ENCODE results near the gene WWP2.
"Not testable (repeated sequence)": the region's sequence is repeated elsewhere in the genome, so short reads cannot be mapped to it uniquely, and the experiment has no call there.

Gene WWP2

DNA sequence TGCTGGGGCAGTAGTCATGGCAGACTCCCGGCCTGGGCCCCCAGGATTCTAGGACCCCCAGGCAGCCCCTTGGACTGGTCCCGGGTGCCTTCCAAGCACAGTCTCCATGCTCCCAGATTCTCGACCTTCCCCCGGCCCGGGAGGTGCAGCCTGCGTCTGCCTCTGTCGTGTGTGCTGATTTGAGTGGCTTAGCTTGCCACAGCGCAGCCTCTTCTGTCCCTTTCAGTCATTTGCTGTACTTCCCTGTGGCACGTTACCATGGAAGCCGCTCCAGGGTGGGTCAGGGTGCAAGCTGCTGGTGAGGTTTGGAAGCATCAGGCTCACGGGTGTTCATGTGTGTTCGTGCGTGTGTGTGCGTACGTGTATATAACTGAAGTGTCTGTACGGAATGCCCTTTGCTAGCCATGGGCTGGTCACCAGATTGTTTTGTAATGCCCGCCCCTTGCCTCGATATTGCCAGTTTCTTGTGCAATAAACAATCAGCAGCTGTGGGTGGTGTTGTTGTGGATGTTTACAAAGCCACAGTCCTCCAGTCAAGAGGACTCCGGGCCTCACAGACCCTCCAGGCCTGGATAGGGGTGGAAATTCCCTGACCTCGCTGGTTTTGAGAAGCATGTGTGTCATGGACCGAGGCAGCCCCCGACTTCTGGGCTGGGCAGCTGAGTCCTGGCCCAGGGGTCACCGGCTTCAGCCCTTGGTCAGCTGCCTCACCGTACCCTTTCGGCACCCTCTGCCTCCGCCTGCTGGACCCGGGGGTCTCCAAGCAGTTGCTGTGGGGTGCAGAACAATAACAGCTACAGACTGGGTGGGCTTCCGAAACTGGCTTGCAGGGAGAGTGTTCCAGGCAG lies 179.3 kb downstream of the WWP2 start:
- no peak for DNase-seq (ENCODE audit: low read depth in 2 of 3, low spot score in 1 of 3)

DNA sequence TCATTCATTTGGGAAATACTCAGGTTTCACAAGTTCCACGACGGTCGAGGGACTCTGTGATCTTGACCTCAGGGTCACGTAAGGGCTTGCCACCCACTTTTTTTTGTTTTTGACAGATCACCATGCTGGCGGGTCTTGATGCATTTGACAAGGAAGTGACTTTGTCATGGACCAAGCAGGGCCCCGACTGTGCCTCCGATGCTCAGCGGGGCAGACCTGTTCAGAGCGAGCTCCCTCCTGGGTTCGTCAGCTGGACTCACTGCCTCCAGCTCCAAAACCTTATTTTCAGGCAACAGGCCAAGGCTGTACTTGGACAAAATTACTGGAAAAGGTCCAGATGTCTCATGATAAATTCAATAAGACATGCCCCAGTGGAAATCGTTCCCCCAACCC lies 180.0 kb downstream of the WWP2 start:
- no peak for DNase-seq (ENCODE audit: low read depth in 2 of 3, low spot score in 1 of 3)

DNA sequence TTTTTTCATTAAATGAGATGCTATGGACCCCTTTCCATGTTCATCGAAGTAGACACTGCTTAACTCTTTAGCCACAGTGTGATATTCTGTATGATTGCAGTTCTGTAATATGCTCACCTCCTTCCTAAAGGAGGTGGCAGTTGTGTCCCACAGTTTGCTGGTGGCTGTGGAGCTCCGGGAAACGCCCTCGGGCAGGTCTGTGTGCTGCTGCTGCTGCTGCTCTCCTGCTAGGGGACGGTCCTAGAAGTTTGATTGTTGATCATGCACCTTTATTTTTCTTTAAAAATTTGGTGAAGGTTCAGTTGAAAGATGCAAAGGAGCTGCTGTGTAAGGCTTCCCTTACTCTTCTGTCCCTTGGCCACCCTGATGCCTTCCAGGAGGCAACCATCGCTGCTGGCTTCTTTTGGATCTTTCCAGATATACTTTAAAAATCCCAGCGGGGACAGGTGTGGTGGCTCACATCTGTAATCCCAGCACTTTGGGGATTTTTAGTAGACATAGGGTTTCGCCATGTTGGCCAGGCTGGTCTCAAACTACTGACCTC lies 180.6 kb downstream of the WWP2 start:
- DNase-seq (ENCODE audit: low read depth in 2 of 3, low spot score in 1 of 3) = no peak

- not testable (repeated sequence) for DNase-seq (ENCODE audit: low read depth in 2 of 3, low spot score in 1 of 3)
Observed at GRCh38 chr16:69943241-69944036, 181.3 kb downstream of the WWP2 start.

DNA sequence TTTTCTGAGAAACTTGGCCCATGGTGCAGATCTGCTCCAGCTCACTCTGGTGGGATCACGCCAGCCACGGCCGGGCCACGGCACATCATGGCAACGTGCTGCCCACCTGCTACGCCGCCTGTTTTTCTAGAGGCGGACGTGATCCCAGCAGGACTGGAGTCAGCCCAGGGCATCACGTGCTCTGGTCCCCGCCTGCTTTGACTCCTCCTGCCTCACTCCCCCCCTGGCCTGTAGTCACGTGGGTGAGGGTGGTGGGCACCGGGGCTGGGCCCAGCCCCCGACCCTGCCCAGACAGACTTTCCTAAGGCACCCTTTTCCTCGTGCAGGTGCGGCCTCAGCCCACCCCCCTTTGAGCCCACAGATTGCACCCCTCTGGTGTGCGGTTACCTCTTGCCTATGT lies 188.3 kb downstream of the WWP2 start:
- DNase-seq (ENCODE audit: low read depth in 2 of 3, low spot score in 1 of 3) = not testable (repeated sequence)

DNA sequence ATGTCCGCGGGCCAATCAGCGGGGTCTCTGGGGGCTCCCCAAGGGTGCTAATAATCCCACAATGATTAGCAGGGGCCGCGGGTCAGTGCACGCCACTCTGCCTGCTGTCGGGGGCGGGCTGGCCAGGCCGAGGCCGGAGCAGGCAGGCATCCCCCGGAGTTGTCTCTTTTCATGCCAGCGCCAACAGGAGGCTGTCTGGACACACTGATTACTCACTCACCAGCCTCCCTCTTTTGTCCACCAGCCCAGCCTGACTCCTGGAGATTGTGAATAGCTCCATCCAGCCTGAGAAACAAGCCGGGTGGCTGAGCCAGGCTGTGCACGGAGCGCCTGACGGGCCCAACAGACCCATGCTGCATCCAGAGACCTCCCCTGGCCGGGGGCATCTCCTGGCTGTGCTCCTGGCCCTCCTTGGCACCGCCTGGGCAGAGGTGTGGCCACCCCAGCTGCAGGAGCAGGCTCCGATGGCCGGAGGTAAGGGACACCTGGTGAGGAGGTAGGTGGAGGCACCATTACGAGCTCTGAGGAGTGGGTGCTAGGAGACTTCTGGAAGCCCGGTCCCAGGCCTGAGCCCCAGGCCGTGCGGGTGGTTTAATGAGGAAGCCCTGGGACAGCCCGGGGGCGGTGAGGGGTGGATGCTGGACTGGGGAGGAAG lies 189.0 kb downstream of the WWP2 start, which contains the start of gene CLEC18A:
Gene CLEC18A, plus strand, starts transcription at position 318 of the 655 bp plus-strand sequence. Its CDS starts 33 bp downstream, at position 351.
- not testable (repeated sequence) for DNase-seq (ENCODE audit: low read depth in 2 of 3, low spot score in 1 of 3)

GRCh38 chr16:69951672-69952031 lies 189.5 kb downstream of the WWP2 start:
- DNase-seq (ENCODE audit: low read depth in 2 of 3, low spot score in 1 of 3) = not testable (repeated sequence)

GRCh38 chr16:69952116-69952515 lies 190.0 kb downstream of the WWP2 start:
- not testable (repeated sequence) for DNase-seq (ENCODE audit: low read depth in 2 of 3, low spot score in 1 of 3)

DNA sequence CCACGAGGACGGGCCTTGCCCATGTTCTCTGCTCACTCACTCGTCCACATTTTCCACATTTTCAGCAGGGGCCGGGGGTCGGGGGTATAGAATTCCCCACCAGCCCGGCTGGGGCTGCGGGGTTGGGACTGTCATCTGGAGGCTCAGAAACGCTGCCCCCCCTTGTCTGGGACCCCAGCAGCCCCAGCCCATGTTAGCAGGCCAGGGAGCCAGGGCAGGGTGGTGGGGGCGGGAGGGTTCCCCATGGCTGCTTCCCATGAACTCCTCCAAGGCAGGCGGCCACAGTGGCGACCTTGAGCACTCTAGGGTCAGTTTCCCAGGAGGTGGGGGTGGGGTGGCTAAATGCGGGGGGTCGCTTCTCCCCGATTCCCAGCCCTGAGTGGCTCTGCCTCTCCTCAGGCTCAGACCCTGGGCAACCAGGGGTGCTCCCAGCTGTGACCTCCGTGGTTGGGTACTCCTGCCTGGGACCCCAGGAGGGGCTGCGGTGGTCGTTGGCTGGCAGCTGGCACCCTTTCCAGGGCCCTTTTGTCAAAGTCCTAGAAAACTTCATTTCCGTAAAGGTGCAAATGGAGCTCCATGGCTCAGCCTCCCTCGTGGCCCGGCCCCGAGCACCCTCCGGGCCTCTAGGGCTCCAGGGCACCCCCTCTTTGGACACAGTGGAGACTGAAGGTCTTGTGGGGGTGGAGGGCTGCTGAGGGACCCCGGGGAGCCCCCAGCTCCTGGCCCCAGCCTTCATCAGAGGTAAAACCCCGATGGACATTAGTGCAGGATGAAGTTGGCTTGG lies 190.6 kb downstream of the WWP2 start:
- DNase-seq (ENCODE audit: low read depth in 2 of 3, low spot score in 1 of 3) = not testable (repeated sequence)

- not testable (repeated sequence) for DNase-seq (ENCODE audit: low read depth in 2 of 3, low spot score in 1 of 3)
Observed at GRCh38 chr16:69954241-69954640, 192.1 kb downstream of the WWP2 start.

DNA sequence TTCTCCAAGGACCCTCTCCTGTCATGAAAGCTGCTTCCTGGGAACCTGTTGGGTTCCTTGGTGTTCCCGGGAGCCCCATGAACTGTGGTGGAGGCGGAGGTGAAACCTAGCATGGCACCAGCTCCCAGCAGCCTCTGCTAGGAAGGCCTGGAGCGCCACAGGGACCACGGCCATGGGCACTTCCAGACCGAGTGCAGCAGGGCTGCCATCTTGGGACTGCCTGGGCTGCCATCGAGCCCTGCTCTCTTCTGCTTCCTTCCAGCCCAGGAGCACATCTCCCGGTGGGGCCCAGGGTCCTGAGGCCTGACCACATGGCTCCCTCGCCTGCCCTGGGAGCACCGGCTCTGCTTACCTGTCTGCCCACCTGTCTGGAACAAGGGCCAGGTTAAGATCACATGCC lies 201.2 kb downstream of the WWP2 start:
- DNase-seq (ENCODE audit: low read depth in 2 of 3, low spot score in 1 of 3) = not testable (repeated sequence)

GRCh38 chr16:69964960-69965660 lies 203.0 kb downstream of the WWP2 start:
- DNase-seq (ENCODE audit: low read depth in 2 of 3, low spot score in 1 of 3) = not testable (repeated sequence)

DNA sequence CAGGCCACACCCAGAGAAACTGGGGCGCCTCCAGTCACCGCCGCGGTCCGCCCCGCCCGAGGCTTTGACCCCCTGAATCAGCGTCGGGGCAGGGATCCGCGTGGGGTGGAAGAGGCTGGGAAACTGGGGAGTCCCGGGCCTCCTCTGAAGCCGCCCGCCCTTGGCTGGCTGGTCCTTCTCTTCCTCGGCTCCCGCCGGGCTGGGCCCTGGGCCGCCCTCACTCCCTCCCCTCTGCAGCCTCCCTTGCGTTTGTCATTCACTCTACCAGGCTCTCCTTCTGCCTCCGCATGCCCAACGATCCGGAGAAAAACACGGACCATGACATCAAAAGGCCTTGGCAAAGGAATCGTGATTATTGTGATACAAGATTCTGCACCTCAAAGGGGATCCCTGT lies 203.5 kb downstream of the WWP2 start:
- not testable (repeated sequence) for DNase-seq (ENCODE audit: low read depth in 2 of 3, low spot score in 1 of 3)

- DNase-seq (ENCODE audit: low read depth in 2 of 3, low spot score in 1 of 3) = not testable (repeated sequence)
Observed at GRCh38 chr16:69967688-69968087, 205.6 kb downstream of the WWP2 start.

- DNase-seq (ENCODE audit: low read depth in 2 of 3, low spot score in 1 of 3) = not testable (repeated sequence)
Observed at GRCh38 chr16:69968125-69968524, 206.0 kb downstream of the WWP2 start.

GRCh38 chr16:69969657-69970056 lies 207.5 kb downstream of the WWP2 start:
- DNase-seq (ENCODE audit: low read depth in 2 of 3, low spot score in 1 of 3) = not testable (repeated sequence)

DNA sequence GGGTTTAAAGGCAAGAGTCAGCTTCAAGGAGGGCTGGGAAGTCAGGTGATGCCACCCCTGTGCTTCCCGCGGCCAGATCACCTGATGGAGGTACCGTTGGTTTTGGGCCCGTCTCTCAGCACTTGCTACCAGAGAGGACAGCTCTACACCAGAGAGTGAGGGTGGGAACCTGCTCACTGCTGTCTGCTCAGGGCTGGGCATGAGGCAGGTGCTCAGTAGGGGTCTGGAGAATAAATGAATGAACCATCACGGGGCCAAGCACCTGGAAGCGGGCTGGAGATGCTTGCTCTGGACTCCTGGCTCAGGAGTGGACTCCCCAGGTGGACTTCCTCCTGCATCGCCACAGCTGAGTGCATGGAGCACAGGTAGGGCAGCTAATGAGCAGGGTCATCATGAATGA lies 210.0 kb downstream of the WWP2 start:
- not testable (repeated sequence) for DNase-seq (ENCODE audit: low read depth in 2 of 3, low spot score in 1 of 3)

GRCh38 chr16:69972935-69973334 lies 210.8 kb downstream of the WWP2 start:
- not testable (repeated sequence) for DNase-seq (ENCODE audit: low read depth in 2 of 3, low spot score in 1 of 3)

DNA sequence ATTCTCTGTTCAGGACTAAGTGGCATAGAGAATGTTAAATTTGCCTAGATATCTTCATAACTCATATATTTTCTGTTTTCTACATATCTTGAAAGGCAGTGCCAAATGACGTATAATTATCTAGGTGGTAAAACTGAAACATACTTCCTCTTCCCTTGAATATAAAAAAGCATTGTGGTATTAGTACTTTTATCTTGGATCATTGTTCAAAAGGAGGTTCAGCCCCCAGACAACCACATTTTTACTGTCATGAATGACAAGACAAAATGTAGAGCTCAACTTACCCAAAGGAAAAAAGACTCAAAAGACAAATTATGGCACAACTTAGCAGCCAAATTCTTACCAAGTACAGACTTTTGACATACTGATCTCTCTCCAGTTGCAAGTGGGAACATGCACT lies 223.1 kb downstream of the WWP2 start:
- DNase-seq (ENCODE audit: low read depth in 2 of 3, low spot score in 1 of 3) = not testable (repeated sequence)
